Measurements from ENCODE around the gene GGA1.

The GGA1 gene

GRCh38 chr22:37665487-37665886, 56.9 kb downstream of the GGA1 start:
- DNase-seq (ENCODE audit: low spot score), result no peak
- FAIRE-seq, result no peak

GRCh38 chr22:37669586-37669985, 61.0 kb downstream of the GGA1 start:
- DNase-seq (ENCODE audit: low spot score), result peak; percentile 43
- no peak for FAIRE-seq

- FAIRE-seq (no peak), DNase-seq (ENCODE audit: low spot score) (no peak)
These were observed 63.7 kb downstream of the GGA1 start for GRCh38 chr22:37672206-37672919.

GRCh38 chr22:37672920-37673455, 64.4 kb downstream of the GGA1 start:
- no peak for FAIRE-seq

GRCh38 chr22:37674248-37674647, 65.6 kb downstream of the GGA1 start:
- no peak for FAIRE-seq

More at GRCh38 chr22:37672920-37673455, 64.4 kb downstream of the GGA1 start:
- DNase-seq (ENCODE audit: low spot score), result no peak

GRCh38 chr22:37674951-37675929, 66.6 kb downstream of the GGA1 start, which contains the start of gene LGALS1:
Gene LGALS1 (plus strand): TSS chr22:37675636. CDS start chr22:37675703, 67 bp downstream.
- peak; percentile 88 for FAIRE-seq
- DNase-seq (ENCODE audit: low spot score), result peak; percentile 90

More at GRCh38 chr22:37674248-37674647, 65.6 kb downstream of the GGA1 start:
- no peak for DNase-seq (ENCODE audit: low spot score)

GRCh38 chr22:37675930-37676735, 67.5 kb downstream of the GGA1 start:
- no peak for FAIRE-seq
- DNase-seq (ENCODE audit: low spot score), result no peak

GRCh38 chr22:37676736-37677492, 68.3 kb downstream of the GGA1 start:
- DNase-seq (ENCODE audit: low spot score) (peak; percentile 91), FAIRE-seq (peak; percentile 46)

GRCh38 chr22:37677493-37677974, 68.9 kb downstream of the GGA1 start:
- FAIRE-seq, result no peak
- no peak for DNase-seq (ENCODE audit: low spot score)

- no peak for DNase-seq (ENCODE audit: low spot score)
- FAIRE-seq, result no peak
These were observed 69.7 kb downstream of the GGA1 start for GRCh38 chr22:37678372-37678771.

- DNase-seq (ENCODE audit: low spot score) (no peak), FAIRE-seq (no peak)
These were observed 71.0 kb downstream of the GGA1 start for GRCh38 chr22:37679670-37680069.

- FAIRE-seq (no peak), DNase-seq (ENCODE audit: low spot score) (peak; percentile 16)
These were observed 71.7 kb downstream of the GGA1 start for GRCh38 chr22:37680191-37680851.

- peak; percentile 38 for DNase-seq (ENCODE audit: low spot score)
- no peak for FAIRE-seq
These were observed 72.4 kb downstream of the GGA1 start for GRCh38 chr22:37681001-37681424.

- FAIRE-seq (no peak), DNase-seq (ENCODE audit: low spot score) (peak; percentile 63)
These were observed 73.0 kb downstream of the GGA1 start for GRCh38 chr22:37681556-37682049.

All from RCC 7860 (cell line).